CD4-positive, alpha-beta T cell treated with Interleukin-12 subunit alpha and Interleukin-12 subunit beta, for 1 hour (primary cell): ENCODE data around the gene MINDY1.

Source experiments
- DNase-seq: peaks from one replicate; pipeline ENCODE4 v3.0.0-alpha.2; 2020

Gene MINDY1

GRCh38 chr1:151010346-151010726 is 3.6 kb upstream of the MINDY1 start:
- no peak for DNase-seq

- DNase-seq: no peak
Measured at GRCh38 chr1:151009674-151010345, 3.1 kb upstream of the MINDY1 start.

GRCh38 chr1:151009206-151009587 is 2.5 kb upstream of the MINDY1 start:
- DNase-seq: no peak

GRCh38 chr1:151008244-151009205 is 1.8 kb upstream of the MINDY1 start, which contains the start of gene PRUNE1:
Gene PRUNE1 (plus strand): TSS chr1:151008449. CDS start chr1:151008633, 184 bp downstream.
- DNase-seq: peak; percentile 99

- DNase-seq: no peak
Measured at GRCh38 chr1:151007853-151008243, 1.1 kb upstream of the MINDY1 start.

GRCh38 chr1:151005729-151006319 is 878 bp downstream of the MINDY1 start:
- DNase-seq: no peak

GRCh38 chr1:151003180-151003579 is 3.5 kb downstream of the MINDY1 start:
- DNase-seq: peak; percentile 44

- DNase-seq: no peak
Measured at GRCh38 chr1:151002611-151003010, 4.1 kb downstream of the MINDY1 start.

GRCh38 chr1:151002051-151002450 is 4.7 kb downstream of the MINDY1 start:
- DNase-seq: no peak

GRCh38 chr1:151001602-151002001 is 5.1 kb downstream of the MINDY1 start:
- no peak for DNase-seq

- DNase-seq: no peak
Measured at GRCh38 chr1:151000408-151000807, 6.3 kb downstream of the MINDY1 start.

GRCh38 chr1:150999926-151000325 is 6.8 kb downstream of the MINDY1 start:
- no peak for DNase-seq

- no peak for DNase-seq
Measured at GRCh38 chr1:150999051-150999674, 7.5 kb downstream of the MINDY1 start.

GRCh38 chr1:150997949-150998348 is 8.8 kb downstream of the MINDY1 start:
- DNase-seq: no peak

GRCh38 chr1:150997126-150997872 is 9.4 kb downstream of the MINDY1 start:
- DNase-seq: no peak

- peak; percentile 50 for DNase-seq
Measured at GRCh38 chr1:150995896-150996295, 10.8 kb downstream of the MINDY1 start.

- DNase-seq: no peak
Measured at GRCh38 chr1:150995460-150995859, 11.2 kb downstream of the MINDY1 start.

GRCh38 chr1:150994248-150994647 is 12.5 kb downstream of the MINDY1 start:
- DNase-seq: no peak

GRCh38 chr1:150992626-150993025 is 14.1 kb downstream of the MINDY1 start:
- DNase-seq: no peak

GRCh38 chr1:150987924-150988323 is 18.8 kb downstream of the MINDY1 start:
- no peak for DNase-seq

- no peak for DNase-seq
Measured at GRCh38 chr1:150985179-150985825, 21.4 kb downstream of the MINDY1 start.
